MV-4-11 (cell line): ENCODE data around the gene CELF4.

Source experiments
- DNase-seq: peaks from one replicate; lab custom pipeline; 2025; lab: John Stamatoyannopoulos, UW

The CELF4 gene

GRCh38 chr18:37285825-37286224 is 279.8 kb downstream of the CELF4 start:
- no peak for DNase-seq

- DNase-seq = no peak
These were observed 281.3 kb downstream of the CELF4 start for GRCh38 chr18:37284260-37284659.

GRCh38 chr18:37282386-37283037 is 283.1 kb downstream of the CELF4 start:
- DNase-seq = no peak

GRCh38 chr18:37280701-37281393 is 284.8 kb downstream of the CELF4 start:
- no peak for DNase-seq

- no peak for DNase-seq
These were observed 287.8 kb downstream of the CELF4 start for GRCh38 chr18:37277804-37278203.

- DNase-seq = no peak
These were observed 289.3 kb downstream of the CELF4 start for GRCh38 chr18:37276111-37276890.

GRCh38 chr18:37275237-37275741 is 290.3 kb downstream of the CELF4 start:
- DNase-seq = no peak

- no peak for DNase-seq
These were observed 291.0 kb downstream of the CELF4 start for GRCh38 chr18:37274309-37275236.

GRCh38 chr18:37272841-37273240 is 292.8 kb downstream of the CELF4 start:
- DNase-seq = no peak

- no peak for DNase-seq
These were observed 293.4 kb downstream of the CELF4 start for GRCh38 chr18:37272226-37272625.

GRCh38 chr18:37270666-37271052 is 294.9 kb downstream of the CELF4 start:
- no peak for DNase-seq

GRCh38 chr18:37270038-37270665 is 295.4 kb downstream of the CELF4 start:
- DNase-seq = peak; percentile 5

GRCh38 chr18:37266290-37266689 is 299.3 kb downstream of the CELF4 start:
- DNase-seq = no peak

- DNase-seq = no peak
These were observed 300.2 kb downstream of the CELF4 start for GRCh38 chr18:37265382-37265781.

- DNase-seq = no peak
These were observed 300.6 kb downstream of the CELF4 start for GRCh38 chr18:37264956-37265355.

- DNase-seq = no peak
These were observed 303.6 kb downstream of the CELF4 start for GRCh38 chr18:37261988-37262387.

- no peak for DNase-seq
These were observed 304.3 kb downstream of the CELF4 start for GRCh38 chr18:37261246-37261840.

- DNase-seq = no peak
These were observed 305.1 kb downstream of the CELF4 start for GRCh38 chr18:37260367-37261093.

- no peak for DNase-seq
These were observed 305.9 kb downstream of the CELF4 start for GRCh38 chr18:37259711-37260110.

GRCh38 chr18:37258819-37259218 is 306.8 kb downstream of the CELF4 start:
- DNase-seq = no peak
